Suprapubic skin (tissue), 4 donors: ENCODE results near the gene PAK6. TPM values are rescaled to one million over a fixed set of nuclear protein-coding genes. Genes with fewer than 3 reads are reported as not detected.

Source experiments
- DNase-seq, 2 donors: peaks; one replicate each; pipeline ENCODE4 v3.0.0-alpha.2; 2019; ENCODE audit warnings: low spot score in 2 of 2
- H3K27ac ChIP-seq: fragments of 200-600 bp; sonication (generic); one replicate; pipeline ENCODE4 v1.5.1; 2019
- H3K27me3 ChIP-seq: fragments of 200-600 bp; sonication (generic); one replicate; pipeline ENCODE4 v1.5.1; 2019
- H3K36me3 ChIP-seq: fragments of 200-600 bp; sonication (generic); one replicate; pipeline ENCODE4 v1.5.1; 2019
- H3K4me1 ChIP-seq: fragments of 200-600 bp; sonication (generic); one replicate; pipeline ENCODE4 v1.5.1; 2019
- H3K4me3 ChIP-seq: fragments of 200-600 bp; sonication (generic); one replicate; pipeline ENCODE4 v1.5.1; 2019; ENCODE audit warnings: mild to moderate bottlenecking
- H3K9me3 ChIP-seq: fragments of 200-600 bp; sonication (generic); one replicate; pipeline ENCODE4 v1.5.1; 2019
- EP300 ChIP-seq: sonication (generic); formaldehyde crosslinking; IDR thresholded peaks from one replicate; pipeline ENCODE4 v1.6.1; 2017; ENCODE audit warnings: antibody characterized with exemption
- POLR2A ChIP-seq, 2 donors: fragments of 450-650 bp; IDR thresholded peaks; one replicate each; pipeline ENCODE4 v1.6.1; 2017; ENCODE audit warnings: antibody characterized with exemption in 2 of 2, mild to moderate bottlenecking in 2 of 2, moderate library complexity in 2 of 2
- POLR2AphosphoS5 ChIP-seq, 3 donors: sonication (generic); formaldehyde crosslinking; IDR thresholded peaks; one replicate each; pipeline ENCODE4 v1.6.1; 2017; ENCODE audit warnings: antibody characterized with exemption in 3 of 3
- WGBS: methylation state at CpG from one replicate; pipeline ENCODE4 v1.1.5; 2018; 5-methylcytosine and 5-hydroxymethylcytosine counted together
- total RNA-seq, 4 donors: library from RNA; depleted of rRNA; stranded (reverse); fragments of >200 nt; gene quantifications; one replicate each; pipeline ENCODE4 v1.1.0, GENCODE V29; 2016
- TF ChIP-seq, protein P1 (sequence below), 2 donors: fragments of 200-600 bp in 1 of 2; fragments of 450-650 bp in 1 of 2; sonication (generic) in 1 of 2; IDR thresholded peaks; one replicate each; pipeline ENCODE4 v1.5.1; 2016 to 2019; ENCODE audit warnings: antibody characterized with exemption in 2 of 2, mild to moderate bottlenecking in 1 of 2, moderate library complexity in 1 of 2

PAK6 gene
- total RNA-seq, 4 donors from 2014 or later, result 71.7 to 145 (median 79.2) TPM

DNA sequence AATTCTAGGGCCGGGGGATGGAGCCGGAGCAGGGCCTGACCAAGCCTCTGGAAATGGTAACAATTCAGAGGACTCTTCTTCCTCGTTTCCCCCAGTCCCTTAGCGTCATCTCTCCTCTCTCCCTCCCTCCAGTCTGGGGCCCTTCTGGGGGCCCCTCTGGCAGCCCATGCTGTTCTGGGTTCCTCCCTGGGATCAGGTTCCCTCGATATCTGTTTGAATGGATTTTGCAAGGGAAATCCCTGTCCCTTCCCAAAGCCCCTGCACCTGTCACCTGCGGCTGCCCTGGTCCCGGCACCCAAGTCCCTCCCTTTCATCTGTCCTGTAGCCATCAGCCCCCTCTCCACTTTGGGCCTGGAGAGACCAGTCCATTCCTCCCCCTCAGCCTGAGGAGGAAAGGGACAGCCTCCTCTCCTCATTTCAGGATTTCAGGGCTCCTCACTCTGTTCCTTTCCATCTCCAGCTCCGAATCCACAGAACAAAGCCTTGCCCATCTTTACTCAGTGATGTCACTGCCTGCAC is 70.5 kb downstream of the PAK6 start:
- Histone ChIP-seq H3K4me1 (peaks cover 11% of the 10 kb centered on the region), H3K27me3 (peaks cover 13% of the 10 kb centered on the region), H3K9me3 (no peaks in the 10 kb centered on the region), H3K27ac (no peak overlapping the region), H3K36me3 (no peaks in the 10 kb centered on the region), H3K4me3 (no peak overlapping the region)
- no peak for DNase-seq
- whole genome bisulfite sequencing, result 85% methylated on average over 8 of the region's 8 CpGs
- no peak for TF ChIP-seq EP300

DNA sequence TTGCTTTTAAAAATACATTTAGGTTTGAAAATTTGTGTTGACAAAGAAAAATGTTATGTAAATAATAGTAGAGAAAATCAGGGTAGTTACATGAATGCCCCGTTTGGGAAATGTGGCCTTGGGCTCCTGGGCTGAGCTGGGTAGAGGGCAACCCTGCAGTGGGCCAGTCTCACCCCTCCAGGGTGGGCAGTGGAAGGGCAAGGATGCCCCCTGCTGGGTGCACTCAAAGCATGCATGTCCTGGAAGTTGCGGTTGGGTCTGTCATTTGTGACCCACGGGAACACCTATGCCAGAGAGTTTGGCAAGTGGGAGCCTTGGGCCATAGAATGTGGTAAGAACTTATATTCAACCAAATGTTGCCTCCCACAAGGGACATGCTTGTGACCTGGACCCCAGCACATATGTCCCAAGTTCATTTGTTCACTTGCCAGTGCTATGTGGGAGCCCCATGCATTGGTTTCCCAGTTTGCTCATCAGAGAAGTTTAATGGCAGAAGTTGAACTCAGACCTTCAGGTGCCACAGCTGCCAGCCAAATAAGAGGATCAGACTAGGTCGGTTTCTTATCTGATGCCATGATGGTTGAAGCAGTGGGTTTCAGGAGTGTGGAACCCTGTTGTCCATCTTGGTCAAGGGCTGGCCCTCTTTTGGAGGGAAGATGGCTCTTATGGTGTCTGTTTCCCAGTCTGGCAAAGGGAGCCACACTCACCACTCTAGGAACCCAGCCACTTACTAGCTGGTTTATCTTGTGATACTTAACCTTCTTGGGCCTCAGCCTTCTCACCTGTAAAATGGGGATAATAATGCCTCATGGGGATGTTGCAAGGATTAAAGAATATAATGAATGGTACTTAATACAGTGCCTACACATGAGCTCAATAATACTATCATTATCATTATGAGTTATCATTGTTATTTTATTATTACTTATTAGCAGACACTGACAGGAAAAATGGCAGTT is 71.4 kb downstream of the PAK6 start:
- WGBS, result 31% methylated on average over 4 of the region's 4 CpGs

DNA sequence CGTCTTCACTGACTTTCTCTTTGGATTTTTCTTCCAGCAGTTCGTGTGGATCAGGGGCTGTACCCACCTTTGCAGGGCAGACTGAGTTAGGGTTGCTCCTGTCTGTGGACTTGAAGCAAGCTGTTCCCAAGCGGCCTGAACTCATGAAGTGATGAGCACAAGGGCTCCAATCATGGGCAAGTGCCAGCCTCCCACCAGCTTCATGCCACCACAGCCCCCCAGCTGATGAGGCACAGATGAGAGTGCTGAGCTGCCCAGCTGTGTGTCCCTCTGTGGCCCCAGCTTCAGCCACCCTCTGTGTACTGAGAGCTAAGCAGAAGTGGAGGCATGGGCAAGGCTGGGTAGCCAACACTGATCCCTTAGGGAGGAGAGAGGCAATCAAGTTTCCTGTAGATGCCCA is 72.1 kb downstream of the PAK6 start:
- WGBS, result 62% methylated on average over 3 of the region's 3 CpGs
- no peak overlapping the region for H3K4me3 ChIP-seq
- no peak for TF ChIP-seq EP300
- TF ChIP-seq POLR2A (IDR thresholded peaks at IDR 0.05), result no peak
- TF ChIP-seq, protein P1, sequence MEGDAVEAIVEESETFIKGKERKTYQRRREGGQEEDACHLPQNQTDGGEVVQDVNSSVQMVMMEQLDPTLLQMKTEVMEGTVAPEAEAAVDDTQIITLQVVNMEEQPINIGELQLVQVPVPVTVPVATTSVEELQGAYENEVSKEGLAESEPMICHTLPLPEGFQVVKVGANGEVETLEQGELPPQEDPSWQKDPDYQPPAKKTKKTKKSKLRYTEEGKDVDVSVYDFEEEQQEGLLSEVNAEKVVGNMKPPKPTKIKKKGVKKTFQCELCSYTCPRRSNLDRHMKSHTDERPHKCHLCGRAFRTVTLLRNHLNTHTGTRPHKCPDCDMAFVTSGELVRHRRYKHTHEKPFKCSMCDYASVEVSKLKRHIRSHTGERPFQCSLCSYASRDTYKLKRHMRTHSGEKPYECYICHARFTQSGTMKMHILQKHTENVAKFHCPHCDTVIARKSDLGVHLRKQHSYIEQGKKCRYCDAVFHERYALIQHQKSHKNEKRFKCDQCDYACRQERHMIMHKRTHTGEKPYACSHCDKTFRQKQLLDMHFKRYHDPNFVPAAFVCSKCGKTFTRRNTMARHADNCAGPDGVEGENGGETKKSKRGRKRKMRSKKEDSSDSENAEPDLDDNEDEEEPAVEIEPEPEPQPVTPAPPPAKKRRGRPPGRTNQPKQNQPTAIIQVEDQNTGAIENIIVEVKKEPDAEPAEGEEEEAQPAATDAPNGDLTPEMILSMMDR (IDR thresholded peaks at IDR 0.05), result no peak
- TF ChIP-seq POLR2AphosphoS5 (IDR thresholded peaks at IDR 0.05), result no peak
- H3K27ac ChIP-seq, result no peak overlapping the region
- H3K36me3 ChIP-seq, result no peaks in the 10 kb centered on the region
- H3K9me3 ChIP-seq, result no peaks in the 10 kb centered on the region
- no peak for DNase-seq
- H3K27me3 ChIP-seq, result peaks cover 13% of the 10 kb centered on the region
- peaks cover 11% of the 10 kb centered on the region for H3K4me1 ChIP-seq

More for the DNA sequence above, 71.4 kb downstream of the PAK6 start:
- TF ChIP-seq, protein P1 (IDR thresholded peaks at IDR 0.05), result peak; percentile 33 to 52
- TF ChIP-seq EP300, result no peak
- peaks cover 13% of the 10 kb centered on the region for H3K27me3 ChIP-seq
- peaks cover 11% of the 10 kb centered on the region for H3K4me1 ChIP-seq
- H3K9me3 ChIP-seq, result no peaks in the 10 kb centered on the region
- H3K4me3 ChIP-seq, result no peak overlapping the region
- no peaks in the 10 kb centered on the region for H3K36me3 ChIP-seq
- no peak overlapping the region for H3K27ac ChIP-seq
- no peak for DNase-seq

DNA sequence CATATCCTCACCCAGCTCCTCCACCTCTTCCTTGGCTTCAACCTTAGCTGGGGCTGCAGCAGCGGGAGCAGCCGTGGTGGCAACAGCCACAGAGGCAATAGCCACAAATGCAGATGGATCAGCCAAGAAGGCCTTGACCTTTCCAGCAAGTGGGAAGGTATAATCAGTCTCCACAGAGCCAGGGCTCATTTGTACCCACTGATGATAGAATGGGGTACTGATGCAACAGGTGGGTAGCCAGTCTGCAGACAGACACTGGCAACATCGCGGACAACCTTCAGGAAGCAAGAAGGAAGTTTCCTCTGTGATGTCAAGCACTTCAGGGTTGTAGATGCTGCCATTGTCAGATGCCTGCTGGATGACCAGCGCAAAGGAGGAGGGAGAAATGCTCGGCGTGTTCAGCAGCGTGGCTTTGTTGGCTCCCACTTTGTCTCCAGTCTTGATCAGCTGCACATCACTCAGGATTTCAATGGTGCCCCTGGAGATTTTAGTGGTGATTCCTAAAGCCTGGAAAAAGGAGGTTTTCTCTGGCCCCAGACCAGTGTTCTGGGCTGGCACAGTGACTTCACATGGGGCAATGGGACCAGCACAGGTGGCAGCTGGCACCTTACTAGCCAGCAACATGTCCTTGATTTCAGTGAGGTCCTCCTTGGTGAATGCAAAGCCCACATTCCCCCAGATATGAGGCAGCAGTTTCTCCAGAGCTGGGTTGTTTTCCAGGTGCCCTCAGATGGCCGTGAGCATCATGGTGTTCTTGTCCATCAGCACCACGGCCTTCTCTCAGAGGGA is 73.7 kb downstream of the PAK6 start:
- no peaks in the 10 kb centered on the region for H3K9me3 ChIP-seq
- no peak overlapping the region for H3K27ac ChIP-seq
- H3K27me3 ChIP-seq, result peaks cover 13% of the 10 kb centered on the region
- no peaks in the 10 kb centered on the region for H3K36me3 ChIP-seq
- no peak for DNase-seq
- peaks cover 11% of the 10 kb centered on the region for H3K4me1 ChIP-seq
- WGBS, result 88% methylated on average over 10 of the region's 10 CpGs
- H3K4me3 ChIP-seq, result no peak overlapping the region
- no peak for TF ChIP-seq POLR2A (IDR thresholded peaks at IDR 0.05)
- TF ChIP-seq POLR2AphosphoS5 (IDR thresholded peaks at IDR 0.05), result no peak
- TF ChIP-seq, protein P1 (IDR thresholded peaks at IDR 0.05), result no peak

DNA sequence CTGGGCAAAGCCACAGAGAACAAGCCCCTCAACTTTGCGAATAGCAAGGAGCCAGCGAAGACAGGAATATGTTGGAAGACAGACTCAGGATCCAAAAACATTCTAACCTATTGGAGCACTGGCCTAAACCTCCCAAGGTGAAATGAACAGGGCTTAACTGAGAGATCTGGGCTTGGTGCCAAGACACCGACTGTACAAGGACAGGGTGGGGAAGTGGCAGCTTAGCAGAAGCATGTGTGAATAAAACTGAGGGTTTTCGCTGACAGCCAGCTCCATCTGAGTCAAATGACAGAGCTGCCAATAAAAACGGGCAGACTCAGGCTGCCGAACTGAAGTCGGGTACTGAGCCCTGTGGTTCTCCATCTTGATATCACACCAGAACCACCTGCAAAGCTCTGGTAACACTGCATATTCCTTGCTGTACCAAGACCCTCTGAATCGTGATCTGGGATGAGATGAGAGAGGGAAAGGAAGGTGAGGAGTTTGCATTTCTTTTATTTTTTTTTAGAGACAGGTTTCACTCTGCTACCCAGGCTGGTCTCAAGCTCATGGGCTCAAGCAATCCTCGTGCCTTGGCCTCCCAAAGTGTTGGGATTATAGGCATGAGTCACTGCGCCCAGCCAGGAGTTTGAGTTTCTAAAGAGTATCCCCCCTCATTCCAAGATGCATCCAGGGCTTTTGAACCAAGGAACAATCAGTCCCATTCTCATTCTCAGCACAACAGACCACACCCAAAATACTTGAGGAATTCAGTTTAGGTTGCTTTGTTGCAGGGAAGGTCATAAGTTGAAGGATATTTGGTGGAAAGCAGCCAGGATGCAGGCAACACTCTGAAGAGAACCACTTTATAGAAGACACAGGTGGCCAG is 74.9 kb downstream of the PAK6 start:
- no peaks in the 10 kb centered on the region for H3K9me3 ChIP-seq
- no peak overlapping the region for H3K27ac ChIP-seq
- peaks cover 11% of the 10 kb centered on the region for H3K4me1 ChIP-seq
- H3K27me3 ChIP-seq, result peaks cover 11% of the 10 kb centered on the region
- no peak overlapping the region for H3K4me3 ChIP-seq
- H3K36me3 ChIP-seq, result no peaks in the 10 kb centered on the region
- WGBS, result 35% methylated on average over 10 of the region's 10 CpGs
- DNase-seq, result no peak
- TF ChIP-seq, protein P1 (IDR thresholded peaks at IDR 0.05), result no peak
- TF ChIP-seq POLR2A (IDR thresholded peaks at IDR 0.05) (no peak), POLR2AphosphoS5 (IDR thresholded peaks at IDR 0.05) (no peak), EP300 (no peak)
